HUES64 (cell line): ENCODE data around the gene FNBP1.
"Not testable (repeated sequence)": the region's sequence is repeated elsewhere in the genome, so short reads cannot be mapped to it uniquely, and the experiment has no call there.

ENCODE experiments used
- H3K27ac ChIP-seq: 2 replicates; pipeline ENCODE4 v1.7.0; 2013; ENCODE audit warnings: low read depth, low read length, inconsistent platforms
- H3K27me3 ChIP-seq: 2 replicates; pipeline ENCODE4 v1.6.1; 2013; ENCODE audit warnings: mild to moderate bottlenecking, low read length; ENCODE audit not compliant: insufficient read depth
- H3K36me3 ChIP-seq: 2 replicates; pipeline ENCODE4 v1.6.1; 2013; ENCODE audit warnings: mild to moderate bottlenecking, low read length; ENCODE audit not compliant: insufficient read depth
- H3K4me1 ChIP-seq: 2 replicates; pipeline ENCODE4 v1.6.1; 2013; ENCODE audit warnings: mild to moderate bottlenecking, low read length, moderate library complexity; ENCODE audit not compliant: insufficient read depth
- H3K4me3 ChIP-seq: 2 replicates; pipeline ENCODE4 v1.5.1; 2013; ENCODE audit warnings: mild to moderate bottlenecking, low read length, moderate library complexity
- H3K9ac ChIP-seq: 2 replicates; pipeline ENCODE4 v1.6.1; 2013; ENCODE audit warnings: mild to moderate bottlenecking, low read depth, low read length
- H3K9me3 ChIP-seq: 2 replicates; pipeline ENCODE4 v1.6.1; 2013; ENCODE audit warnings: low read depth, low read length; ENCODE audit not compliant: insufficient read depth
- WGBS: fragments of 150-250, 120-280 bp; methylation state at CpG from one replicate; pipeline ENCODE4 v1.1.7; 2013; ENCODE audit warnings: missing lambda C conversion rate; 5-methylcytosine and 5-hydroxymethylcytosine counted together

The FNBP1 gene

DNA sequence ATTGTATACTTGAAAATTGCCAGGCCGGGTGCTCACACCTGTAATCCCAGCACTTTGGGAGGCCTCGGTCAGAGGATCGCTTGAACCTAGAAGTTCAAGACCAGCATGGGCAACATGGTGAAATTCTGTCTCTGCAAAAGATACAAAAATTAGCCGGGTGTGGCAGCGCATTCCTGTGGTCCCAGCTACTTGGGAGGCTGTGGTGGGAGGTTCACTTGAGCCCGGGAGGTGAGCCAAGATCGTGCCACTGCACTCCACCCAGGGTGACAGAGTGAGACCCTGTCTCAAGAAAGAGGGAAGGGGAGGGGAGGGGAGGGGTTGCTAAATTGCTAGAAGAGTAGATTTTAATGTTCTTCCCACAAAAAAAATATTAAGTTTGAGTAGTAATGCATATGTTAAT, 53.2 kb downstream of the FNBP1 start:
- Histone ChIP-seq H3K4me1 (peaks cover 10% of the 10 kb centered on the region), H3K4me3 (no peak overlapping the region), H3K9me3 (no peaks in the 10 kb centered on the region), H3K27ac (no peak overlapping the region), H3K36me3 (peaks cover 2% of the 10 kb centered on the region; the same call in 1 of the 2 replicates), H3K27me3 (no peaks in the 10 kb centered on the region), H3K9ac (no peak overlapping the region)
- WGBS, result 87% methylated on average over 7 of the region's 7 CpGs

DNA sequence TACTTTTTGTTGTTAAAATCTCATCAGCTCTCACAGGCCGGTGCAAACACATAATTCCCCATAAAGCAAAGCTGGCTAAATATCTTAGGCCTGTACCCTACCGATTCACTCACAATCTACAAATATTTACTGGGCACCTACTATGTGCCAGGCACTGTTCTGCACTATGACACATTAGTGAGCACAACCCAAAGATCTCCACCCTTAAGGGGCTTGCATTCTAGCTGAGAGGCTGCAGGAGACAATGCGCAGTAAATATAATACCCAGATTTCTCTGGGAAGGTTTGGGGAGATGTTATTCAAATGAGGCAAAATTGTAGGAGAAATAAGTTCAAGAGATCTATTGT, 53.7 kb downstream of the FNBP1 start:
- no peaks in the 10 kb centered on the region; the same call in 1 of the 2 replicates for H3K36me3 ChIP-seq
- no peak overlapping the region for H3K27ac ChIP-seq
- no peak overlapping the region for H3K4me3 ChIP-seq
- H3K9ac ChIP-seq, result no peak overlapping the region
- no peaks in the 10 kb centered on the region for H3K27me3 ChIP-seq
- H3K9me3 ChIP-seq, result no peaks in the 10 kb centered on the region
- WGBS, result 83% methylated on average over 3 of the region's 3 CpGs
- peaks cover 10% of the 10 kb centered on the region for H3K4me1 ChIP-seq

DNA sequence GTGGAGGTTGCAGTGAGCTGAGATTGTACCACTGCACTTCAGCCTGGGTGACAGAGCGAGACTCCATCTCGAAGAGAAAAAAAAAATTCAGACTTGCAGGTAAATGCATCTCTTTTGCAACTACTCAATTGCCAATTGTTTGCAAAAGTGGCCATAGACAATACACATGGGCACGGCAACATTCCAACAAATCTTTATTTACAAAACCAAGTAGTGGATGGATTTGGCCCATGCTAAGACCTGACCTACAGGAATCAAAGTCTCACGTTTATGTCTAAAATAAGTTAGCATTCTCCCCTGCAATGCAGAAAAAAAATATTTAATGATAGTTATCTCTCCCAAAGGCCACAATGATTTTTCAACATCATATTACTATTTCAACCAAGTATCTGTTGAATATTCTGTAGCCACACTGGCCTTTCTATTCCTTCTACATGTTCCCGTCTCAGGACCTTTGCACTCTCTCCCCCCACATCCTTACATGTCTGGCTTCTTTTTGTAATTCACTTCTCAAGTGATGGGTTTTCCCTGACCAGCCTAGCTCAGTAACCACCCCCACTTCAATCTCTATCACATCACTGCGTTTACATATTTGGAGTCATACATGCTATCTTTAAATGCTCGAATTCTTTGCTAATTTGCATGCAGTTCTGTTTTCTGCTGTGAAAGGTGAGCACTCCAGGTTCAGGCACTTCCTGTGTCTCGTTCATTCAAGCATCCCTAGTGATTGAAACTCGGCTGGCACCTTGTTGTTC, 54.2 kb downstream of the FNBP1 start:
- no peak overlapping the region for H3K9ac ChIP-seq
- peaks cover 10% of the 10 kb centered on the region for H3K4me1 ChIP-seq
- WGBS, result 86% methylated on average over 9 of the region's 9 CpGs
- no peak overlapping the region for H3K4me3 ChIP-seq
- no peaks in the 10 kb centered on the region for H3K9me3 ChIP-seq
- H3K27me3 ChIP-seq, result no peaks in the 10 kb centered on the region
- H3K36me3 ChIP-seq, result no peaks in the 10 kb centered on the region
- H3K27ac ChIP-seq, result no peak overlapping the region

DNA sequence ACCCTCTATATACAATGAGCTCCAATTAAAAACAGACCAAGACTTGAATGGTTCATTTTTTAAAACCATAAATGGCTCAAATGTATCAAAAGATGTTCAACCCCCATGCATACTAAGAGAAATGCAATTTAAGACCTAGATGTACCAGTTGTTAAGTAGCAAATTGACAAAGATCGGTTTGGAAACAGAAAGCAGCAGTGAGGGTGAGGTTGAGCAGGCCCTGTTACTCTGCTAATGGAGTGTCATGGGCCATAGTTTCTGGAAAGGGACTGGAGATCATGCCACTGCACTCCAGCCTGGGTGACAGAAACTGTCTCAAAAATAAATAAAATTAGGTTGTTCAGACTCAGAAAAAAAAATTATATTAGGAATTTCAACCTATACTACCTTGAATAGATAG, 55.0 kb downstream of the FNBP1 start:
- H3K9me3 ChIP-seq, result no peaks in the 10 kb centered on the region
- peaks cover 10% of the 10 kb centered on the region for H3K4me1 ChIP-seq
- 94% methylated on average over 1 of the region's 1 CpG for WGBS
- no peaks in the 10 kb centered on the region for H3K27me3 ChIP-seq
- no peaks in the 10 kb centered on the region for H3K36me3 ChIP-seq
- H3K4me3 ChIP-seq, result no peak overlapping the region
- no peak overlapping the region for H3K27ac ChIP-seq
- H3K9ac ChIP-seq, result no peak overlapping the region

DNA sequence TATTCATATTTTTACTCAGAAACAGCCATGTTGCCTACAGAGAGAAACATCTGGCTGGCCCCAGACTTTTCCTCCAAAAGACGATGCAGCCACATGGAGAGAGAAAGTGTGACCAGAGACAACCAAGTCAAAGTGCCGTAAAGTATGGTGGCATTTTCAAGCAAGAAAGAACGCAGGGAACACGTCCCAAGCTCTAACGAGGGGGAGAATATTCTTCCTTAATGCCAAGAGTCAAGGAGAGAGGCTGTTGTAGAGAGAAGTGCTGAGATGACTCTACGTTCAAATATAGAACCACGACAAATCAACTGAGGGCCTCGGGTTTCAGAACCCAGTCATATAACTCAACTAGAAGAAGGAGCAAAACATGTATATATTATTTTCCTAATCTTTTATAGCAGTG, 55.9 kb downstream of the FNBP1 start:
- 83% methylated on average over 8 of the region's 8 CpGs for WGBS
- Histone ChIP-seq H3K27ac (no peak overlapping the region), H3K9ac (no peak overlapping the region), H3K4me3 (no peak overlapping the region), H3K9me3 (no peaks in the 10 kb centered on the region), H3K27me3 (no peaks in the 10 kb centered on the region), H3K36me3 (no peaks in the 10 kb centered on the region), H3K4me1 (peaks cover 10% of the 10 kb centered on the region)

DNA sequence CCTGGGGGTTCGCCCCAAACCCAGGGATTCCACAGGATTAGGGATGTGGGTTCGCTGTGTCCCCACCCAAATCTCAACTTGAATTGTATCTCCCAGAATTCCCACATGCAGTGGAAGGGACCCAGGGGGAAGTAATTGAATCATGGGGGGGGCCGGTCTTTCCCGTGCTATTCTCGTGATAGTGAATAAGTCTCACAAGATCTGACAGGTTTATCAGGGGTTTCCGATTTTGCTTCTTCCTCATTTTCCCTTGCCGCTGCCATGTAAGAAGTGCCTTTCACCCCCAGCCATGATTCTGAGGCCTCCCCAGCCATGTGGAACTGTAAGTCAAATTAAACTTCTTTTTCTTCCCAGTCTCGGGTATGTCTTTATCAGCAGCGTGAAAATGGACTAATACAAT, 58.4 kb downstream of the FNBP1 start:
- not testable (repeated sequence) for H3K36me3 ChIP-seq, H3K4me3 ChIP-seq, H3K9me3 ChIP-seq, H3K9ac ChIP-seq, H3K4me1 ChIP-seq, H3K27me3 ChIP-seq, H3K27ac ChIP-seq
- 86% methylated on average over 9 of the region's 9 CpGs for WGBS

DNA sequence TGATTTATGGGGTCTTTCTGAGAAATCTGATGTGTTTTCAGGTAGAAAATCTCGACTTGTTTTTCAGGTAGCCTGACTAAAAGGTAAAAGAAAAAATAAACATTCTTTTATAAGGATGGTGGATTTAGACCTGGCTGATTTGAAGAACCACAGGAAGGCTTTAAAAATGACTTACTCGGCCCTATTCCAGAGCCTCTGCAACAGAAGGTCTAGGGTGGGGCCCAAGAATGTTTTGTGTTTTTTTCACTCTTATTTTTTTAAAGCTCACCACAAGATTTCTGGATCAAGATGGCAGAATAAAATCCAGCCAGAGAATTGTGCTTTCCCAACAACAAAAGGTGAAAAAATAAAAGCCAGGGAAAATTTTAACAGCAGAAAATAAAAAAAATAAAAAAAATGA, 59.1 kb downstream of the FNBP1 start:
- no peak overlapping the region for H3K9ac ChIP-seq
- H3K9me3 ChIP-seq, result no peaks in the 10 kb centered on the region
- H3K36me3 ChIP-seq, result peaks cover under 1% of the 10 kb centered on the region
- H3K4me3 ChIP-seq, result no peak overlapping the region
- WGBS, result 80% methylated on average over 2 of the region's 2 CpGs
- no peaks in the 10 kb centered on the region for H3K27me3 ChIP-seq
- peaks cover 3% of the 10 kb centered on the region; the same call in 1 of the 2 replicates for H3K4me1 ChIP-seq
- no peak overlapping the region for H3K27ac ChIP-seq

DNA sequence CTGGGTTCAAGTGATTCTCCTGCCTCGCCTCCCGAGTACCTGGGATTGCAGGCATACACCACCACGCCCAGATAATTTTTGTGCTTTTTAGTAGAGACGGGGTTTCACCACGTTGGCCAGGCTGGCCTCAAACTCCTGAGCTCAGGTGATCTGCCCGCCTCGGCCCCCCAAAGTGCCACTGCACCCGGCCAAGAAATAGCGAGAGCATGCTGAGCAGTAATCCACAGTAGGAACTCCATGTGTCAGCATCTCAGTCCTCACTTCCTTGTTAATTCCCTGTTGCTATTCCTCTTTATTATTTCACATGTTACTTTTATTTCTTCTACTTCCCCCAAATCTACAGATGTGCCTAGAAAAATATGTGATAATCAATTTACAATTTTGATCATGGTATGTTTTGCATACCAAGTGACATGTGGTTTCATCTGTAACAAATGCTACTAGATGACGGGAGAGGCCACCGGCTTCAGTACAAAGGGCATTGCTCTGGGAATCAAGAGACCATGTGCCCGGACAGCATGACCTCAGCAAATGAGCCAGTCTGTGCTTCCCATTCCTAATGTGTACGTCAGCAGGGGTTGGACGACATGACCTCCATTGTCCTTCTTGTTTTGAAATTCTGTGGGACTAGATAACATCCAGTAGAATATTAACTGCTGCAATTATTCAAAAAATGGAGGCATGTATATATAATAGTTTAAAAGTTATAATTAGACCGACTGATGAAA, 61.6 kb downstream of the FNBP1 start:
- WGBS, result 92% methylated on average over 15 of the region's 15 CpGs
- H3K4me1 ChIP-seq, result no peaks in the 10 kb centered on the region
- H3K4me3 ChIP-seq, result no peak overlapping the region
- no peaks in the 10 kb centered on the region for H3K27me3 ChIP-seq
- H3K9ac ChIP-seq, result no peak overlapping the region
- peaks cover 18% of the 10 kb centered on the region for H3K36me3 ChIP-seq
- H3K27ac ChIP-seq, result no peak overlapping the region
- H3K9me3 ChIP-seq, result no peaks in the 10 kb centered on the region

DNA sequence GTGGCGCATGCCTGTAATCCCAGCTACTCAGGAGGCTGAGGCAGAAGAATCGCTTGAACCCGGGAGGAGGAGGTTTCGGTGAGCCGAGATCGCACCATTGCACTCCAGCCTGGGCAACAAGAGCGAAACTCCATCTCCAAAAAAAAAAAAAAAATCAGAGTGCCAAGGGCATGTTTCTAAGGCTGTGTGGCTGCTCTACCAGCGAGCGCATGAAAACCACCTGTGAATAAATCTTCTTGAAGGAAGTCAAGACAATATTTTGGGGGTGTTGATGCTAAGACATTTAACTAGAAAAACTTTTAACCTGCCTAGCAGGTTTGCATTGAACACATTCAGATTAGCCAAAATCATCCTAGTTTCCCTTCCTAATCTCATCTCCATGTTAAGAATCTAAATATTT, 62.8 kb downstream of the FNBP1 start:
- 96% methylated on average over 9 of the region's 9 CpGs for WGBS
- not testable (repeated sequence) for H3K27me3 ChIP-seq, H3K4me3 ChIP-seq, H3K27ac ChIP-seq, H3K9me3 ChIP-seq, H3K4me1 ChIP-seq, H3K9ac ChIP-seq
- peaks cover 25% of the 10 kb centered on the region for H3K36me3 ChIP-seq

DNA sequence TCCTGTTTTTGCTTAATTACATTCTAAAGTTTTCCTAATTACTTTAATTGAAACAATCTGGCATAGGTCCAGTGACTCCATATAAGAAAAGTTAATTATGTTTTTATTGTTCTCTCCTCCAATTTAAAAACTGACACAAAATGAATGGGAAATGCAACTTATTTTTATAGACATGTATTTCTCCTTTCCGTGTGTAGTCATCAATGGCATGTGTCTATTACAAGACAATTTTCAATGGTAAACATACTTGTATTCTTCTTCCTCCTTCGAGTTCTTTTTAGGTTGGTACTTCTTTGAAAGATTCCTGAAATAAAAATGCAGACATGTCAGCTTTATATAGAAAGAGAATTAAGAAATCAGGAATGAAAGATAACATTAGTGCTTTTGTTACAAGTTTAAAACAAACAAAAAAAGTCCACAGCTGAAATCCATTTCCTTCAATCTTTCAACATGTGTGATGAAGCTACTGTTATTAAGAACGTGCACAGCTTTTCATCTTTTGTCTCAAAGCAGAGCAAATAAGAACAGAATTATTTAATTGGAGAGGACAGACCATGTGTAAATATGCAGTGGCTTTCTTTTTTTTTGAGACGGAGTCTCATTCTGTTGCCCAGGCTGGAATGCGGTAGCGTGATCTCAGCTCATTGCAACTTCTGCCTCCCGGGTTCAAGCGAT, 63.8 kb downstream of the FNBP1 start:
- 92% methylated on average over 6 of the region's 8 CpGs for WGBS
- Histone ChIP-seq H3K9me3 (no peaks in the 10 kb centered on the region), H3K27ac (no peak overlapping the region), H3K9ac (no peak overlapping the region), H3K4me3 (no peak overlapping the region), H3K36me3 (peaks cover 27% of the 10 kb centered on the region), H3K4me1 (no peaks in the 10 kb centered on the region), H3K27me3 (no peaks in the 10 kb centered on the region)

DNA sequence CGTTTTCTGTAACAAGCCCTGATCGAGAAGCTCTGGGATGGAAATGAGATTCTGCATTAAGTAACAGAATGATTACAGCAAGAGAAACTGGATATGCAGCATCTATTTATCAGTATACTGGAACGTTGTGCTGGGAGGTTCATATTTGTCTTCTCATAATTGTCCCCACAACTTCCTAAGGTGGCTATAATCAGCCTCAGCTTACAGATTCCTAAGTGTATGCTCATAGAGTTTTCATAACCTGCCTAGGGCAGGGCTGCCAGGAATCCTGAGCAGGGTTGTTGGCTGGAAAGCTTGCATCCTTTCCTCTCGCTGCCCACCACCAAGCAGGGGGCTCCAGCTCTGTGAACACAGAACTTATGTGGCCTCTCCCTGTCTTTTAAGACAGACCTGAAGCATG, 70.2 kb downstream of the FNBP1 start:
- Histone ChIP-seq H3K4me3 (no peak overlapping the region), H3K9ac (no peak overlapping the region), H3K27me3 (no peaks in the 10 kb centered on the region), H3K9me3 (no peaks in the 10 kb centered on the region), H3K36me3 (peaks cover 22% of the 10 kb centered on the region), H3K27ac (no peak overlapping the region), H3K4me1 (no peaks in the 10 kb centered on the region)
- 93% methylated on average over 4 of the region's 4 CpGs for WGBS
